Stimulated activated CD4-positive, alpha-beta T cell treated with anti-CD3 and anti-CD28 coated beads, TNF-alpha, amount 100 ng/mL, for 1 hour (primary cell): ENCODE results near the gene SMIM29.
A peak's percentile ranks its signal among the peaks of the same experiment; 100 is the strongest.
"Not testable (repeated sequence)": the region's sequence is repeated elsewhere in the genome, so short reads cannot be mapped to it uniquely, and the experiment has no call there.

ENCODE experiments used
- DNase-seq, 3 donors: peaks; one replicate each; pipeline ENCODE4 v3.0.0-alpha.2; 2020; ENCODE audit warnings: low read depth in 3 of 3, low spot score in 1 of 3

SMIM29 gene

GRCh38 chr6:34248727-34249468 is at the start of gene SMIM29:
Gene SMIM29, minus strand, starts transcription at chr6:34249006. Its CDS starts 1,215 bp downstream, at chr6:34247791.
- DNase-seq: peak; percentile 94 to 99 (median 97)

GRCh38 chr6:34295721-34296120 is 46.9 kb upstream of the SMIM29 start:
- no peak for DNase-seq

- DNase-seq: no peak
These were observed 44.1 kb upstream of the SMIM29 start for GRCh38 chr6:34292954-34293353.

DNA sequence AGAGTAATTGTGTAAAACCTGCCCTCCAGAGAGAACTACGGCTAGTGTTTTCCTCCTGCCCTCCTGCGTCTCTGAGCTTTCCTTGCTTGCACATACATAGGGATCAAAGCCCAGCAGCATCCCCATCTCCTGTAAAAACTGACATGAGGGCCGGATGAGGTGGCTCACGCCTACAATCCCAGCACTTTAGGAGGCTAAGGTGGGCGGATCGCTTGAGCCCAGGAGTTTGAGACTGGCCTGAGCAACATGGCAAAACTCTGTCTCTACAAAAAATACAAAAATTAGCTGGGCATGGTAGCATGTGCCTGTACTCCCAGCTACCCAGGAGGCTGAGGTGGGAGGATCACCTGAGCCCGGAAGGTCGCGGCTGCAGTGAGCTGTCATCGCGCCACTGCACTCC is 40.3 kb upstream of the SMIM29 start:
- DNase-seq: no peak

DNA sequence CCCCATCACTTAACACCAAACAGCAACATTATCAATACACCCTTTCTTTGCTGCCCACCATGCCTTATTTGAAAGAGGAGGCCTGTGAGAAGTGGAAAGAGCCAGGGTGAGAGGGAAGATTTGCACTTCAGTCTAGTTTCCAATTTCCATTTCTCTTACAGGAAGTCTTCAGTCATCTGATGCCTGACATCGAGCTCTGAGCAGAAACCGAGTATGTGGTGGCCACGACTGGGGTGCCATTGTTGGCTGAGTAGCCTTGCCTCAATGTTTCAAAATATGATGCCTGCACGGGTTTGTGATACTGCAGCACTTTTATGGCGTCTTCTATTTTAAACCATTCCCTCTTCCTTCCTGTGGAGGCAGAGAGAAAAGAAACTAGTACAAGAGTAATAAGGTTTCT is 39.8 kb upstream of the SMIM29 start:
- no peak for DNase-seq

DNA sequence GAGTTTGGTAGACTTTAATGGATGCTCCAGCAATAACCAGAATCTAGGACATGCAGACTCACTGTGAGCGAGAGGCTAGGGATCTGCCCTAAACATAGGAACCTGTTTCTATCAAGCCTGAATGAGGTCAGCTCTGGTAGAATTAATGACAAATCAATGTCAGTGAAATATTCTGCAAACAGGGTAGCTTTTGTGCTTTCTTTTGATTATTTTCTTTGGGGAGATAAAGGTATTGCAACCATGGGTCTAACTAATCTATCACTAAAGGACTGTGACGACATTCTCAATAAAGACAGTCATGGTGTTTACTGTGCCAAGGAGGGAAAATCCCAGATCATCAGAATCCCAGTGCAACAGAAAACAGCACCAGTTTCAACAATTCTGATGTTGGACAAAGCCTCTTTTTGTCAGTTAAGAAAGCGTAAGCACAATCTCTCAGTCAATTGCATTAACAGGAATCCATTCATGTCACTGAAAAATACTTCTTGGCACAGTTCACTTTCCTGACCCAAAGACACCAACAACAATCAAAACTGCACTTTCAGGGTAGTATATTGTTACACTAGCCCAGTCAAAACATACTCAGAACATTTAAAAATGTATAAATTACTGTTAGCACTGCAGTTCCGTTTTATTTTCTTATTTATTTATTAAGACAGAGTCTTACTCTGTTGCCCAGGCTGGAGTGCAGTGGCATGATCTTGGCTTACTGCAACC is 36.8 kb upstream of the SMIM29 start:
- DNase-seq: no peak

GRCh38 chr6:34284563-34285447 is 36.0 kb upstream of the SMIM29 start:
- DNase-seq: no peak

GRCh38 chr6:34281702-34282334 is 33.0 kb upstream of the SMIM29 start:
- no peak for DNase-seq

GRCh38 chr6:34280216-34280615 is 31.4 kb upstream of the SMIM29 start:
- DNase-seq: no peak

DNA sequence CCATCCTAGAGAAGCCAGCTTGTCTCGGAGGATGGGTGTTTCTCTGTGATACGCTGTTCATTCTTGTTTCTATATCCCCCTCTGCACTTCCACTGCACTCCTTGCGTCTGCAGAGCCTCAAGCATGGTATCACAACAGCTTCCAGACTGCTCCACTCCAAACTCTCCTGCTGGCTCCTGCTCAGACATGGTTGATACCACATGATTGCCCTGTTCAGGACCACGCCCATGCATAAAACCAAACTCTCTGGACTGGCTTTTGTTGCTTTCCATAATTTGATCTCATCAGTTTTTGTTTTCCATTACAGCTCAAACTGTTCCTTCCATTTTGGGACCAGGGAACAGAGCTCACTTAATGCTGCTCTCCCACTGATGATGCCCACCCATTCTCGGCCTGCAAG is 30.0 kb upstream of the SMIM29 start:
- DNase-seq: no peak

DNA sequence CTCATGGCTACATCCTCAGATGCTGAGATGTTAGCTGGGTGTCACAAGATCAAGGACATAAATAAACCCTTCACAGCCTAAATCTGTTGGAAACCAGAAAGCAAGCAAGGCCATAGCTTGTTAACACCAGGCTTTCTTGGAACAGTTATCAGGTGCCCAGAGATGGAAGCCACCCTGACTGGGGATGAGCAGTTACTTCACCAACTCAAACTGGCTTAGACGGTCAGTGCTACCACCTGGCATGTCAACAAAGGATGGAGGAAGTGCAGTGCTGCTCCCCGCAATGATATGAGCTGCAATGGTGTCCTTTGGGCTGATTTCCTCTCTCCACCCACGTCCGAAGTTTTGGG is 28.9 kb upstream of the SMIM29 start:
- no peak for DNase-seq

DNA sequence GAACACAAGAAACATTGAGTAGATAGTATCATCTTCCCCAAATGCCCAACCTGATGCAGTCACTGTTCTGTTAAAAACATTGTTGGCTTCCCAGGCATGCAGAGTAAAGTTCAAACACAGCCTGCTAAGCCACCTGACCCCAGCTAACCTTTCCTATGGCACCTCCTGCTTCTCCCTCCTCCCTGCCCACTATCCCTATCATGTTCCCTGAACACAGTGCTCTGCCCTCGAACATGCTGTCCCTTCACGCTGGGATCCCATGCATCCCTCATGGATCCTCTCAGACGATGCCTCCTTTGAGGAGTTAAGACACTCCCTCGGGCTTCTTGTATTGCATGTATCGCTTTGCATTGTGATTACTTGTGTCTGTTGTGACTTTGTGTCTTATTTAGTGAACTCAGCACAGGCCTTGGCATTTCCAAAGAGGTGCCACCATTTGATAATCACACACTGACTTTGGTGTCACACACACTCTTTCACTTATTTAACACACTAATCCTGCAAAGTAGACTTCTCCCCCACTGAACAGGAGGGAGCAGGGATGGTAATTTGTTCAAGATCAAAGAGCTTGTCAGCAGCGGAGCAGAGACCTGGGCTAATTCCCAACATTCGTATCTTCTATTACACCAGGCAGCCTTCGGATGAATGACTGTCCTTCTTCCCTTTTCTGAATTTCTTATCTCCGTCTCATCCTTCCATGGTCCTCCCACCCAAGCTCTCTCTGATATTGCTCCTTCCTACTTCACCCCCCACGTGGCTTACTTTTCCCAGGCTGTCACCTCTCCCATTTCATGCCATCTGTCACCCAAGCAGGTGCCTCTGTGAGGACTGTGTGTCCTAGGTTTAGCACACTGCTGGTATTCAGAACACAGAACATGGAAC is 28.3 kb upstream of the SMIM29 start:
- DNase-seq: no peak

- no peak for DNase-seq
These were observed 27.4 kb upstream of the SMIM29 start for GRCh38 chr6:34276191-34276590.

DNA sequence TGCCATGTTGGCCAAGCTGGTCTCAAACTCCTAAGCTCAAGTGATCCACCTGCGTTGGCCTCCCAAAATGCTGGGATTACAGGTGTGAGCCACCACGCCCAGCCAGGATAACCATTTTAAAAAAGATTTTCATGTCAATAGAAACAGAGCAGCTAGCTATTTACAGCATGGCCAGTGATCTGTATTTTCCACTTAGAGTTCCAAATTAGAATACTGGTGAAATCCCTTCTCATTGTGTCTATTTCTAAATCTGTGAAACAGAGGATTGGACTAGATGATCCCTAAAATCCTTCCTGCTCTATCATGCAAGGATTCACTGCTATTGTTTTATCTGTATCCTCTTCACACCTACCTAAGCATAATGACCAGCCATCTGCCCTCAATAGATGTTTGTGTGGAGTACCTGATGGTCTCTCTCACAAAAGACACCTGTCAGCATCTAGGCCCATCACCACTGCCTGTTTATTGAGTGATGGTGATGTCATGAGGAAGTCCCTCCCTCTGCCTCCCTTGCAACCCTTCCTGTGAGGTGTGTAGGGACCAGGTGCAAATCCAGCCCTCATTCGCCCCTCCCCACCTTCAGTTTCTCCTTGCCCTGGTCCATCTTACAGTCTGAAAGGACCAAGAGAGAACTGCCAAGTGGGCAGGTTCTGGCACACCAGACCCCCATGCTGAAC is 26.5 kb upstream of the SMIM29 start:
- DNase-seq: no peak

GRCh38 chr6:34274129-34274528 is 25.3 kb upstream of the SMIM29 start:
- DNase-seq: no peak

GRCh38 chr6:34273242-34273805 is 24.5 kb upstream of the SMIM29 start:
- no peak for DNase-seq

GRCh38 chr6:34272013-34272926 is 23.5 kb upstream of the SMIM29 start:
- DNase-seq: no peak

- not testable (repeated sequence) for DNase-seq
These were observed 21.0 kb upstream of the SMIM29 start for GRCh38 chr6:34269658-34270341.
